Measurements from ENCODE around the gene CD244.

- no peak for TF ChIP-seq YY1 (IDR thresholded peaks at IDR 0.05; ENCODE audit: insufficient read depth, insufficient read length)
- TF ChIP-seq SUZ12 (IDR thresholded peaks at IDR 0.05; ENCODE audit: extremely low read depth, insufficient read depth, insufficient read length): no peak
- TF ChIP-seq ZNF274 (IDR thresholded peaks at IDR 0.05; ENCODE audit: low read depth, low read length): no peak
Measured at GRCh38 chr1:160864173-160864572, 1.5 kb upstream of the CD244 start.

Data from NT2/D1 (cell line).